B cell (primary cell): ENCODE measurements around the gene MIPOL1. TPM values are rescaled to one million over a fixed set of nuclear protein-coding genes. Genes with fewer than 3 reads are reported as not detected.
"Not testable (repeated sequence)": the region's sequence is repeated elsewhere in the genome, so short reads cannot be mapped to it uniquely, and the experiment has no call there.

ENCODE experiments used
- ATAC-seq: fragments of 200-7000 bp; cut with Tn5 transposase; one replicate; pipeline ENCODE4 v1.10.0; 2021; ENCODE audit warnings: low read depth, mild to moderate bottlenecking, moderate number of reproducible peaks, moderate library complexity
- CTCF ChIA-PET: fragments of 350-600 bp; sonication (Branson Sonifier 250); formaldehyde crosslinking; loops from one replicate; lab custom pipeline; 2021; ENCODE audit warnings: antibody characterized with exemption, inconsistent platforms; lab: Charles Lee
- POLR2A ChIA-PET: fragments of 350-600 bp; sonication (Branson Sonifier 250); formaldehyde crosslinking; loops from one replicate; lab custom pipeline; 2021; ENCODE audit warnings: antibody characterized with exemption; lab: Charles Lee
- DNase-seq: peaks from one replicate; pipeline ENCODE4 v3.0.0; 2013
- H2AFZ ChIP-seq: 2 replicates; pipeline ENCODE4 v1.6.1; 2012; ENCODE audit warnings: mild to moderate bottlenecking, low read depth, low read length; ENCODE audit not compliant: insufficient read depth, poor library complexity, severe bottlenecking
- H3K27ac ChIP-seq, 2 donors: 1 replicate in 1 of 2; 2 replicates in 1 of 2; pipeline ENCODE4 v1.5.1; 2012 to 2013; ENCODE audit warnings: low read length in 2 of 2, mild to moderate bottlenecking in 2 of 2, moderate library complexity in 1 of 2
- H3K27me3 ChIP-seq, 4 experiments: fragments of 200-600 bp in 1 of 4; sonication (generic) in 1 of 4; replicated peaks in 1 of 4; 1 replicate in 2 of 4; 2 replicates in 2 of 4; pipeline versions ENCODE4 v1.6.1 to v1.7.0; 2013 to 2016; ENCODE audit warnings: low read length in 3 of 4, mild to moderate bottlenecking in 2 of 4, mixed read lengths in 1 of 4, moderate library complexity in 1 of 4; ENCODE audit not compliant: insufficient read depth in 4 of 4, control insufficient read depth in 3 of 4; ENCODE audit errors: control extremely low read depth in 1 of 4
- H3K36me3 ChIP-seq, 2 experiments: replicated peaks in 1 of 2; 1 replicate in 1 of 2; 2 replicates in 1 of 2; pipeline versions ENCODE4 v1.6.1 to v1.7.1; 2013; ENCODE audit warnings: low read length in 1 of 2; ENCODE audit not compliant: insufficient read depth in 2 of 2, control insufficient read depth in 1 of 2; ENCODE audit errors: control extremely low read depth in 1 of 2, extremely low read depth in 1 of 2
- H3K4me1 ChIP-seq, 2 donors: fragments of 200-600 bp in 1 of 2; sonication (generic) in 1 of 2; 1 replicate in 1 of 2; 2 replicates in 1 of 2; pipeline versions ENCODE4 v1.5.1 to v1.6.1; 2013 to 2017; ENCODE audit warnings: low read length in 2 of 2; ENCODE audit not compliant: control insufficient read depth in 2 of 2, insufficient read depth in 2 of 2
- H3K4me2 ChIP-seq: replicated peaks from 2 replicates; pipeline ENCODE3; 2012; ENCODE audit warnings: mild to moderate bottlenecking, low read depth, low read length; ENCODE audit not compliant: poor library complexity, severe bottlenecking
- H3K4me3 ChIP-seq, 5 experiments: fragments of 200-600 bp in 1 of 5; sonication (generic) in 1 of 5; 1 replicate in 3 of 5; 2 replicates in 2 of 5; pipeline versions ENCODE4 v1.5.1 to v1.7.0; 2011 to 2016; ENCODE audit warnings: low read length in 4 of 5, mild to moderate bottlenecking in 4 of 5, low read depth in 2 of 5, control low read depth in 1 of 5, moderate library complexity in 1 of 5; ENCODE audit not compliant: insufficient read depth in 1 of 5; ENCODE audit errors: control extremely low read depth in 1 of 5, extremely low read depth in 1 of 5
- H3K79me2 ChIP-seq: fragments of 200-600 bp; sonication (generic); one replicate; pipeline ENCODE4 v1.6.0; 2016; ENCODE audit warnings: low read length; ENCODE audit not compliant: control insufficient read depth, insufficient read depth
- H3K9ac ChIP-seq: fragments of 200-600 bp; sonication (generic); 2 replicates; pipeline ENCODE4 v1.6.1; 2017; ENCODE audit warnings: mild to moderate bottlenecking, low read length, moderate library complexity
- H3K9me3 ChIP-seq, 3 donors: one replicate each; pipeline versions ENCODE4 v1.6.1 to v1.7.1; 2013; ENCODE audit warnings: low read length in 2 of 3; ENCODE audit not compliant: control insufficient read depth in 2 of 3, insufficient read depth in 1 of 3; ENCODE audit errors: control extremely low read depth in 1 of 3
- H4K20me1 ChIP-seq: 2 replicates; pipeline ENCODE4 v1.6.0; 2012; ENCODE audit warnings: mild to moderate bottlenecking, low read length; ENCODE audit not compliant: insufficient read depth, control insufficient read depth, poor library complexity, severe bottlenecking
- H3K27ac Mint-ChIP-seq: one replicate; pipeline ENCODE4 v1.8.0; 2021; ENCODE audit warnings: mixed read lengths
- H3K27me3 Mint-ChIP-seq: one replicate; pipeline ENCODE4 v1.8.0; 2021; ENCODE audit warnings: mixed read lengths
- H3K4me1 Mint-ChIP-seq: one replicate; pipeline ENCODE4 v1.8.0; 2021; ENCODE audit warnings: mixed read lengths
- H3K4me3 Mint-ChIP-seq: one replicate; pipeline ENCODE4 v1.8.0; 2021; ENCODE audit warnings: mixed read lengths
- H3K9me3 Mint-ChIP-seq: one replicate; pipeline ENCODE4 v1.8.0; 2022; ENCODE audit warnings: mixed read lengths; ENCODE audit not compliant: insufficient read depth
- EZH2 ChIP-seq: IDR thresholded peaks from 2 replicates; pipeline ENCODE4 v1.6.1; 2012; ENCODE audit warnings: borderline replicate concordance, low read depth, mild to moderate bottlenecking, moderate library complexity, low read length; ENCODE audit not compliant: insufficient read depth, poor library complexity, severe bottlenecking
- WGBS: methylation state at CpG from one replicate; pipeline ENCODE4 v1.1.5; 2013; ENCODE audit warnings: missing lambda C conversion rate; ENCODE audit not compliant: insufficient coverage; 5-methylcytosine and 5-hydroxymethylcytosine counted together
- intact Hi-C: fragments of 100-400 bp; cut with micrococcal nuclease; formaldehyde crosslinking; loops from one replicate; pipeline ENCODE4 v1.10.0; 2022
- polyA plus RNA-seq: library from polyadenylated mRNA; depleted of rRNA; stranded (reverse); fragments of >200 nt; gene quantifications from 2 replicates; pipeline ENCODE4 v1.2.3, GENCODE V29; 2012
- total RNA-seq, 2 donors: library from RNA; stranded (reverse); fragments of 120-200 nt in 1 of 2; gene quantifications; 1 replicate in 1 of 2; 2 replicates in 1 of 2; pipeline versions ENCODE4 v1.2.3 to v1.2.4, GENCODE V29; 2013 to 2022
- TF ChIP-seq, protein P1 (sequence below): fragments of 200-600 bp; IDR thresholded peaks from one replicate; pipeline ENCODE4 v1.8.0; 2022; ENCODE audit warnings: antibody characterized with exemption, mild to moderate bottlenecking

MIPOL1 gene
- total and polyA plus RNA-seq, 2 donors (not counting 1 experiment from before 2014, with no cell fraction given): 0.17 TPM; not detected in 1

DNA sequence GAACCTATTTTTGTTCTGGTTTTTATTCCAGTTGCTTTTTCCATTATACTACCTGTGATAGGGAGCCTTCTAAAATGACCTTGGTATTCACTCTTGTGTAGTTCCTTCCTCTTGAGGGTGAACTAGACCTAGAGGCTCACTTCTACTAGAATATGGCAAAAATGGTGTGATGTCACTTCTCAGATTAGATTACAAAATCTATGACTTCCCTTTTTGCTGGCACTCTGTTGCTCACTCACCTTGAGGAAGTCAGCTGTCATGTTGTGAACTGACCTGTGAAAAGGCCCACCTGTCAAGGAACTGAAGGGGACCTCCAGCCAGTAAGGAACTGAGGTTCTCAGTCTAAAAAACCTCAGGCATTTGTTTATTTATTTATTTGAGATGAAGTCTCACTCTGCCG lies 5.7 kb downstream of the MIPOL1 start:
- no peak for TF ChIP-seq EZH2
- TF ChIP-seq, protein P1, sequence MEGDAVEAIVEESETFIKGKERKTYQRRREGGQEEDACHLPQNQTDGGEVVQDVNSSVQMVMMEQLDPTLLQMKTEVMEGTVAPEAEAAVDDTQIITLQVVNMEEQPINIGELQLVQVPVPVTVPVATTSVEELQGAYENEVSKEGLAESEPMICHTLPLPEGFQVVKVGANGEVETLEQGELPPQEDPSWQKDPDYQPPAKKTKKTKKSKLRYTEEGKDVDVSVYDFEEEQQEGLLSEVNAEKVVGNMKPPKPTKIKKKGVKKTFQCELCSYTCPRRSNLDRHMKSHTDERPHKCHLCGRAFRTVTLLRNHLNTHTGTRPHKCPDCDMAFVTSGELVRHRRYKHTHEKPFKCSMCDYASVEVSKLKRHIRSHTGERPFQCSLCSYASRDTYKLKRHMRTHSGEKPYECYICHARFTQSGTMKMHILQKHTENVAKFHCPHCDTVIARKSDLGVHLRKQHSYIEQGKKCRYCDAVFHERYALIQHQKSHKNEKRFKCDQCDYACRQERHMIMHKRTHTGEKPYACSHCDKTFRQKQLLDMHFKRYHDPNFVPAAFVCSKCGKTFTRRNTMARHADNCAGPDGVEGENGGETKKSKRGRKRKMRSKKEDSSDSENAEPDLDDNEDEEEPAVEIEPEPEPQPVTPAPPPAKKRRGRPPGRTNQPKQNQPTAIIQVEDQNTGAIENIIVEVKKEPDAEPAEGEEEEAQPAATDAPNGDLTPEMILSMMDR: no peak
- CTCF ChIA-PET: no interaction called here
- Mint-ChIP-seq H3K4me3 (no peak overlapping the region), H3K27ac (no peak overlapping the region), H3K27me3 (peaks cover 3% of the 10 kb centered on the region), H3K4me1 (peaks cover 2% of the 10 kb centered on the region), H3K9me3 (peaks cover 4% of the 10 kb centered on the region)
- Histone ChIP-seq H3K9ac (no peak overlapping the region), H3K4me2 (no peak overlapping the region), H3K27me3 (peaks cover 0 to 2% (median 0%) of the 10 kb centered on the region in 4 experiments), H3K27ac (no peak overlapping the region), H3K79me2 (no peaks in the 10 kb centered on the region), H3K36me3 (no peaks in the 10 kb centered on the region), H3K4me1 (no peaks in the 10 kb centered on the region), H3K4me3 (no peak overlapping the region), H4K20me1 (no peaks in the 10 kb centered on the region), H3K9me3 (peaks cover 0 to 15% (median 11%) of the 10 kb centered on the region in 3 donors), H2AFZ (no peak overlapping the region)
- WGBS: 100% methylated on average over 1 of the region's 1 CpG
- DNase-seq: no peak
- POLR2A ChIA-PET: no interaction called here
- intact Hi-C loops: no loop called here
- ATAC-seq: no peak

DNA sequence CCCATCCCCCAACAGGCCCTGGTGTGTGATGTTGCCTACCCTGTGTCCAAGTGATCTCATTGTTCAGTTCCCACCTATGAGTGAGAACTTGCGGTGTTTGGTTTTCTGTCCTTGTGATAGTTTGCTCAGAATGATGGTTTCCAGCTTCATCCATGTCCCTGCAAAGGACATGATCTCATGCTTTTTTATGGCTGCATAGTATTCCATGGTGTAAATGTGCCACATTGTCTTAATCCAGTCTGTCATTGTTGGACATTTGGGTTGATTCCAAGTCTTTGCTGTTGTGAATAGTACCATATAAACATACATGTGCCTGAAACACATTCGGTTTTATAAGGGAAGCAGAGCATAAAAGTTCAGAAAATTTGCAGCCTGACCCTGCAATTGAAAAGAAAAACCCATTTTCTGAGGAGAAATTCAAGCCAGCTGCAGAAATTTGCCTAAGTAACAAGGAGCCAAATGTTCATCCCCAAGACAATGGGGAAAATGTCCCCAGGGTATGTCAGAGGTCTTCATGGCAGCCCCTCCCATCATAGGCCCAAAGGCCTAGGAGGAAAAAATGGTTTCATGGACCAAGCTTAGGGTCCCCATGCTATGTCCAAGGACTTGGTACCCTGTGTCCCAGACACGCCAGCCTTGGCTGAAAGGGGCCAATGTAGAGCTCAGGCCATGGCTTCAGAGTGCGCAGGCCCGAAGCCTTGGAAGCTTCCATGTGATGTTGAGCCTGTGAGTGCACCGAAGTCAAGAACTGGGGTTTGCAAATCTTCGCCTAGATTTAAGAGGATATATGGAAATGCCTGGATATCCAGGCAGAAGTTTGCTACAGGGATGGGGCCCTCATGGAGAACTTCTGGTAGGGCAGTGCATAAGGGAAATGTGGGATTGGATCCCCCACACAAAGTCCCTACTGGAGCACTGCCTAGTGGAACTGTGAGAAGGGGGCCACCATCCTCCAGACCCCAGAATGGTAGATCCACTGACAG lies 8.2 kb downstream of the MIPOL1 start:
- POLR2A ChIA-PET, H3K4me2 ChIP-seq, H3K36me3 ChIP-seq, H3K4me3 ChIP-seq, H3K79me2 ChIP-seq, H3K27me3 Mint-ChIP-seq, CTCF ChIA-PET, H3K27me3 ChIP-seq, H2AFZ ChIP-seq, DNase-seq, H3K9ac ChIP-seq, H3K4me1 Mint-ChIP-seq, H4K20me1 ChIP-seq, H3K9me3 Mint-ChIP-seq, H3K27ac ChIP-seq, H3K27ac Mint-ChIP-seq, H3K4me3 Mint-ChIP-seq, ATAC-seq, H3K4me1 ChIP-seq, intact Hi-C loops: not testable (repeated sequence)
- peaks cover 0 to 15% (median 11%) of the 10 kb centered on the region in 3 donors for H3K9me3 ChIP-seq
- 92% methylated on average over 6 of the region's 7 CpGs for WGBS

DNA sequence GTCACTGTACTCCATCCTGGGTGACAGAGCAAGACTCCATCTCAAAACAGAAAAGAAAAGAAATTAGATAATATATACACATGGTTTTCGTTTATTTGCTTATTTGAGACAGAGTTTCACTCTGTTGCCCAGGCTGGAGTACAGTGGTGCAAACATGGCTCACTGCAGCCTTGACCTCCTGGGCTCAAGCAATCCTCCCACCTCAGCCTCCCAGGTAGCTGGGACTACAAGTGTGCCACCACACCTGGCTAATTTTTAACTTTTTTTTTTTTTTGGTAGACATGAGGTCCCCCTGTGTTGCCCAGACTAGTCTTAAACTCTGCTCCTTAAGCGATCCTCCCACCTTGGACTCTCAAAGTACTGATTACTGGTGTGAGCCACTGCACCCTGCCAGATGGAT lies 11.9 kb downstream of the MIPOL1 start:
- WGBS: 83% methylated on average over 1 of the region's 2 CpGs
- H3K27me3 ChIP-seq, H3K9me3 Mint-ChIP-seq, H3K4me3 ChIP-seq, H3K27ac ChIP-seq, intact Hi-C loops, H2AFZ ChIP-seq, H3K79me2 ChIP-seq, H3K27me3 Mint-ChIP-seq, ATAC-seq, H3K36me3 ChIP-seq, H3K27ac Mint-ChIP-seq, H3K4me1 ChIP-seq, CTCF ChIA-PET, H3K4me3 Mint-ChIP-seq, DNase-seq, H3K9ac ChIP-seq, POLR2A ChIA-PET, H4K20me1 ChIP-seq, H3K4me1 Mint-ChIP-seq, H3K4me2 ChIP-seq: not testable (repeated sequence)
- peaks cover 0 to 26% (median 11%) of the 10 kb centered on the region in 3 donors for H3K9me3 ChIP-seq
